Measurements from ENCODE around the gene ADORA2B.
A peak's percentile ranks its signal among the peaks of the same experiment; 100 is the strongest.
"Not testable (repeated sequence)": the region's sequence is repeated elsewhere in the genome, so short reads cannot be mapped to it uniquely, and the experiment has no call there.

Gene ADORA2B

GRCh38 chr17:15973834-15974233, 28.9 kb downstream of the ADORA2B start:
- no peak for TF ChIP-seq CTCF (IDR thresholded peaks at IDR 0.05; ENCODE audit: extremely low read depth, missing control alignments)

GRCh38 chr17:15977894-15978293, 33.0 kb downstream of the ADORA2B start:
- no peak for TF ChIP-seq CTCF (IDR thresholded peaks at IDR 0.05; ENCODE audit: extremely low read depth, missing control alignments)
- DNase-seq (ENCODE audit: low spot score), result no peak

More at GRCh38 chr17:15973834-15974233, 28.9 kb downstream of the ADORA2B start:
- DNase-seq (ENCODE audit: low spot score), result no peak

GRCh38 chr17:15978606-15979005, 33.7 kb downstream of the ADORA2B start:
- no peak for TF ChIP-seq CTCF (IDR thresholded peaks at IDR 0.05; ENCODE audit: extremely low read depth, missing control alignments)

GRCh38 chr17:15979013-15979412, 34.1 kb downstream of the ADORA2B start:
- not testable (repeated sequence) for DNase-seq (ENCODE audit: low spot score)

More at GRCh38 chr17:15978606-15979005, 33.7 kb downstream of the ADORA2B start:
- no peak for DNase-seq (ENCODE audit: low spot score)

GRCh38 chr17:15981208-15981607, 36.3 kb downstream of the ADORA2B start:
- peak; percentile 65 for DNase-seq (ENCODE audit: low spot score)
- TF ChIP-seq CTCF (IDR thresholded peaks at IDR 0.05; ENCODE audit: extremely low read depth, missing control alignments), result no peak

GRCh38 chr17:15981646-15982580, 37.0 kb downstream of the ADORA2B start:
- DNase-seq (ENCODE audit: low spot score), result no peak
- TF ChIP-seq CTCF (IDR thresholded peaks at IDR 0.05; ENCODE audit: extremely low read depth, missing control alignments), result no peak

- DNase-seq (ENCODE audit: low spot score), result no peak
- no peak for TF ChIP-seq CTCF (IDR thresholded peaks at IDR 0.05; ENCODE audit: extremely low read depth, missing control alignments)
These were observed 51.4 kb downstream of the ADORA2B start for GRCh38 chr17:15996322-15996721.

All from GM20000 (cell line).